Measurements from ENCODE around the gene VWA2. TPM values are rescaled to one million over a fixed set of nuclear protein-coding genes. Genes with fewer than 3 reads are reported as not detected.

VWA2 gene
- total RNA-seq, 4 donors from 2014 or later = under 0.01 to 0.52 (median 0.17) TPM

GRCh38 chr10:114256008-114256765, 17.1 kb downstream of the VWA2 start:
- 90% methylated on average over 12 of the region's 12 CpGs for WGBS
- Histone ChIP-seq H3K4me1 (peaks cover 0 to 14% (median 9%) of the 10 kb centered on the region in 4 donors), H3K36me3 (no peaks in the 10 kb centered on the region), H3K4me3 (no peak overlapping the region), H3K27me3 (peaks cover 0 to 3% (median 0%) of the 10 kb centered on the region in 4 donors), H3K27ac (replicated peaks in 1 of 4) (no peak overlapping the region), H3K9me3 (no peaks in the 10 kb centered on the region)
- intact Hi-C loops (cut with DNase I) = no loop called here
- no peak for DNase-seq (ENCODE audit: extremely low spot score)
- TF ChIP-seq POLR2AphosphoS5 (IDR thresholded peaks at IDR 0.05) (no peak), CTCF (IDR thresholded peaks at IDR 0.05) (no peak), POLR2A (IDR thresholded peaks at IDR 0.05; ENCODE audit: low read depth) (no peak), EP300 (IDR thresholded peaks at IDR 0.05) (no peak)

DNA sequence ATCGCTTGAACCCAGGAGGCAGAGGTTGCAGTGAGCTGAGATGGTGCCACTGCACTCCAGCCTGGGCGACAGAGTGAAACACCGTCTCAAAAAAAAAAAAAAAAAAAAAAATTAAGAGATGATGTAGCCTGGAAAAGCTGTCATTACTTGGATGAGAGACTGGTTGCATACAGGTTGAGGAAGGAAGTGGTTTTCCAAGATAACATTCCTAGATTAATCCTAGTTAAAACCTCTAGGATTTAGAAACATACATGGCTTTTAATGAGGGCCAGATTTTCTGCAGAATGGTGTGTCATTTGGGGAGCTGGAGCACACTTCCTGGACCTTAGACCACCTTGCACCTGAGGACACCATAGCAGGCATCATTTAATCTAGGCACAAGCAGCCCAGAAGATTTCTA, 17.8 kb downstream of the VWA2 start:
- H3K4me1 ChIP-seq = peaks cover 0 to 16% (median 11%) of the 10 kb centered on the region in 4 donors
- WGBS = 71% methylated on average over 3 of the region's 3 CpGs
- intact Hi-C loops (cut with DNase I) = no loop called here

GRCh38 chr10:114257498-114257897, 18.4 kb downstream of the VWA2 start:
- intact Hi-C loops (cut with DNase I) = no loop called here
- no peak overlapping the region for H3K4me3 ChIP-seq
- H3K27me3 ChIP-seq = no peaks in the 10 kb centered on the region
- TF ChIP-seq EP300 (IDR thresholded peaks at IDR 0.05) = no peak
- no peak for TF ChIP-seq CTCF (IDR thresholded peaks at IDR 0.05)
- TF ChIP-seq POLR2A (IDR thresholded peaks at IDR 0.05; ENCODE audit: low read depth) = no peak
- TF ChIP-seq POLR2AphosphoS5 (IDR thresholded peaks at IDR 0.05) = no peak
- no peaks in the 10 kb centered on the region for H3K9me3 ChIP-seq
- peak overlapping the region in 1 of 4 donors; percentile 30 for H3K27ac ChIP-seq (replicated peaks in 1 of 4)
- no peaks in the 10 kb centered on the region for H3K36me3 ChIP-seq
- no peak for DNase-seq (ENCODE audit: extremely low spot score)
- 44% methylated on average over 3 of the region's 3 CpGs for WGBS
- H3K4me1 ChIP-seq = peaks cover 0 to 16% (median 11%) of the 10 kb centered on the region in 4 donors

More for the DNA sequence above, 17.8 kb downstream of the VWA2 start:
- no peak overlapping the region for H3K27ac ChIP-seq (replicated peaks in 1 of 4)
- no peaks in the 10 kb centered on the region for H3K9me3 ChIP-seq
- no peak overlapping the region for H3K4me3 ChIP-seq
- no peaks in the 10 kb centered on the region for H3K36me3 ChIP-seq
- no peak for DNase-seq (ENCODE audit: extremely low spot score)
- TF ChIP-seq POLR2A (IDR thresholded peaks at IDR 0.05; ENCODE audit: low read depth) = no peak
- TF ChIP-seq CTCF (IDR thresholded peaks at IDR 0.05) = no peak
- TF ChIP-seq POLR2AphosphoS5 (IDR thresholded peaks at IDR 0.05) = no peak
- no peak for TF ChIP-seq EP300 (IDR thresholded peaks at IDR 0.05)
- H3K27me3 ChIP-seq = no peaks in the 10 kb centered on the region

- Histone ChIP-seq H3K4me3 (no peak overlapping the region), H3K27ac (replicated peaks in 1 of 4) (peak overlapping the region in 1 of 4 donors; percentile 30), H3K36me3 (no peaks in the 10 kb centered on the region), H3K27me3 (no peaks in the 10 kb centered on the region), H3K4me1 (peaks cover 0 to 16% (median 11%) of the 10 kb centered on the region in 4 donors), H3K9me3 (no peaks in the 10 kb centered on the region)
- no peak for TF ChIP-seq EP300 (IDR thresholded peaks at IDR 0.05)
- TF ChIP-seq POLR2AphosphoS5 (IDR thresholded peaks at IDR 0.05) = no peak
- TF ChIP-seq POLR2A (IDR thresholded peaks at IDR 0.05; ENCODE audit: low read depth) = no peak
- TF ChIP-seq CTCF (IDR thresholded peaks at IDR 0.05) = no peak
- intact Hi-C loops (cut with DNase I) = no loop called here
- 85% methylated on average over 5 of the region's 5 CpGs for WGBS
- no peak for DNase-seq (ENCODE audit: extremely low spot score)
These were observed 19.3 kb downstream of the VWA2 start for GRCh38 chr10:114258274-114258840.
